ENCODE measurements around the gene NDUFV3. TPM values are rescaled to one million over a fixed set of nuclear protein-coding genes. Genes with fewer than 3 reads are reported as not detected.

The NDUFV3 gene
- total and polyA plus RNA-seq, 2 of the 13 experiments (the other 11 are each of a cell fraction or from before 2014, with no cell fraction given): 14.2 to 29.6 TPM

- TF ChIP-seq ZFP62 (CRISPR knock-in tag; IDR thresholded peaks at IDR 0.05) (no peak), CENPBD1 (CRISPR knock-in tag; IDR thresholded peaks at IDR 0.05; ENCODE audit: borderline replicate concordance, low read depth) (no peak), SMARCC2 (IDR thresholded peaks at IDR 0.05) (no peak), ZMYM4 (CRISPR knock-in tag; IDR thresholded peaks at IDR 0.05) (no peak; the same call in 1 of the 2 replicates), SUZ12 (IDR thresholded peaks at IDR 0.05; ENCODE audit: low read depth, low read length) (no peak), ZNF703 (CRISPR knock-in tag; IDR thresholded peaks at IDR 0.05; ENCODE audit: borderline replicate concordance) (peak; percentile 1; the same call in 1 of the 2 replicates), ZNF800 (CRISPR knock-in tag; IDR thresholded peaks at IDR 0.05) (0 out of 2 replicates have a peak, but pooled peaks have one; percentile 23), TOPORS (CRISPR knock-in tag; IDR thresholded peaks at IDR 0.05) (no peak; the same call in 1 of the 2 replicates), ZNF792 (CRISPR knock-in tag; IDR thresholded peaks at IDR 0.05) (0 out of 2 replicates have a peak, but pooled peaks have one; percentile 40), HOMEZ (CRISPR knock-in tag; IDR thresholded peaks at IDR 0.05; ENCODE audit: low read depth) (no peak; the same call in 1 of the 2 replicates), STAT5B (CRISPR knock-in tag; IDR thresholded peaks at IDR 0.05) (no peak), ZNF83 (CRISPR knock-in tag; IDR thresholded peaks at IDR 0.05; ENCODE audit: borderline replicate concordance) (no peak), PLRG1 (conservative IDR thresholded peaks at IDR 0.05) (no peak), ZFAT (CRISPR knock-in tag; conservative IDR thresholded peaks at IDR 0.05) (no peak; the same call in none of the 2 replicates), ATF5 (CRISPR knock-in tag; IDR thresholded peaks at IDR 0.05; ENCODE audit: low read depth) (no peak), RAD21 (CRISPR knock-in tag; IDR thresholded peaks at IDR 0.05) (peak; percentile 50), GRHL1 (CRISPR knock-in tag; conservative IDR thresholded peaks at IDR 0.05) (no peak), JDP2 (CRISPR knock-in tag; IDR thresholded peaks at IDR 0.05; ENCODE audit: borderline replicate concordance) (no peak; the same call in 1 of the 2 replicates)
These were observed at the start of gene NDUFV3 (continued) for GRCh38 chr21:42892931-42893755.
